ENCODE measurements around the gene TMEM233.

The TMEM233 gene

GRCh38 chr12:119673634-119674033 lies 80.1 kb downstream of the TMEM233 start:
- peaks cover 22% of the 10 kb centered on the region for H4K20me1 ChIP-seq (ENCODE audit: insufficient read depth, low read length)
- no peak overlapping the region for H3K9ac ChIP-seq (ENCODE audit: low read depth, low read length)
- ATAC-seq (ENCODE audit: insufficient read depth, low read depth) (no peak), DNase-seq (no peak)
- H3K36me3 ChIP-seq (ENCODE audit: insufficient read depth, low read length), result peaks cover 87% of the 10 kb centered on the region
- TF ChIP-seq CTCF (IDR thresholded peaks at IDR 0.05; ENCODE audit: borderline replicate concordance, extremely low read depth, low read length, poor library complexity, severe bottlenecking) (no peak), EZH2 (IDR thresholded peaks at IDR 0.05; ENCODE audit: borderline replicate concordance, low read depth, low read length, severe bottlenecking) (no peak)
- H3K79me2 ChIP-seq (ENCODE audit: insufficient read depth, low read length), result peaks cover 41% of the 10 kb centered on the region
- no peak overlapping the region for H3K27ac ChIP-seq (ENCODE audit: low read length)
- no peaks in the 10 kb centered on the region for H3K9me3 ChIP-seq (ENCODE audit: insufficient read depth, low read length, severe bottlenecking)
- H3K4me1 ChIP-seq (ENCODE audit: insufficient read depth, low read length), result peaks cover 23% of the 10 kb centered on the region
- no peak overlapping the region for H3K4me2 ChIP-seq (ENCODE audit: insufficient read depth, low read length)
- H3K27me3 ChIP-seq (ENCODE audit: insufficient read depth, low read length, poor library complexity), result no peaks in the 10 kb centered on the region
- H3K4me3 ChIP-seq (ENCODE audit: low read depth in 1 of 2, low read length in 2 of 2), result no peak overlapping the region
- H2AFZ ChIP-seq (ENCODE audit: low read depth, low read length), result no peak overlapping the region

DNA sequence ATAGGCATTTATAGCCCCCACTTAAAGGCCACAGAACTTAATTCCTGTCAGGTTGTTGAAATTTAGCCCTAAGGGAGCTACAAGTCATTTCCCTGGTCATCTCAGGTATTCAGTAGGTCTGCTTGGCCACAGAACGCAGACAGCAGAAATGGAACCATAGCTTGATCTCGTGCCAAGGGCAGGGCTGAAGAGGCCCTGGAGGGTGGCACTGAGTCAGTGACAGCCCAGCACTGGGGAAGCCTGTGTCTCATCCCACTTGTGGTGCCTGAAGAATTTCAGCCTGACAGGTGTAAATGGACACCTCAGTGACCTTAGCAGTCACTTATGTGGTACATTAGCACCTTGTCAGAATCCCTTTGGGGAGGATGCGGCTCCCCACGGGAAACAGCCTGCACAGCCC lies 81.0 kb downstream of the TMEM233 start:
- peaks cover 95% of the 10 kb centered on the region for H3K36me3 ChIP-seq (ENCODE audit: insufficient read depth, low read length)
- H3K4me1 ChIP-seq (ENCODE audit: insufficient read depth, low read length), result peaks cover 15% of the 10 kb centered on the region

DNA sequence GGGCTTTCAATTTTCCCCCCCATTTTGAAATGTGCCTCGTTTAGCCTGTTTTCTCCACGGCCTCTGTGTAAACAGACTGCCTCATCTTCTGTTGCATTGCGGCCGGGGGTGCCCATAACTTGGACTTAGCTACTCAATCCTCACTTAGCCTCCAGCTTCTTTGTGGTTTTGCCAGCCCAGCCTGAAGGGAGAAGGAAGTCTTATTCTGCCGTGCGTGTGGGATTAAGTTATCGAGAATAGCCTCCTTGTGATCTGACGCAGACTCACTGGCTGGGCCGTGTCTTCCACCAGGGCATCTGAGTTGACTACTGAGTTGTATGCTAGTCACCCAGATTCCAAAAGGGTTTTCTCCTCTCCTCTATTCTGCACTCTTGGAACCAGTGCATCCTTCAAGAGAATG lies 82.4 kb downstream of the TMEM233 start:
- ATAC-seq (ENCODE audit: insufficient read depth, low read depth), result no peak
- no peak overlapping the region for H3K4me2 ChIP-seq (ENCODE audit: insufficient read depth, low read length)
- DNase-seq, result no peak
- peaks cover 94% of the 10 kb centered on the region for H3K36me3 ChIP-seq (ENCODE audit: insufficient read depth, low read length)
- H4K20me1 ChIP-seq (ENCODE audit: insufficient read depth, low read length), result peaks cover 16% of the 10 kb centered on the region
- TF ChIP-seq EZH2 (IDR thresholded peaks at IDR 0.05; ENCODE audit: borderline replicate concordance, low read depth, low read length, severe bottlenecking) (no peak), CTCF (IDR thresholded peaks at IDR 0.05; ENCODE audit: borderline replicate concordance, extremely low read depth, low read length, poor library complexity, severe bottlenecking) (no peak)
- no peak overlapping the region for H2AFZ ChIP-seq (ENCODE audit: low read depth, low read length)
- no peak overlapping the region for H3K27ac ChIP-seq (ENCODE audit: low read length)
- H3K4me1 ChIP-seq (ENCODE audit: insufficient read depth, low read length), result peaks cover under 1% of the 10 kb centered on the region; the same call in 1 of the 2 replicates
- no peak overlapping the region for H3K9ac ChIP-seq (ENCODE audit: low read depth, low read length)
- H3K9me3 ChIP-seq (ENCODE audit: insufficient read depth, low read length, severe bottlenecking), result no peaks in the 10 kb centered on the region
- no peaks in the 10 kb centered on the region for H3K27me3 ChIP-seq (ENCODE audit: insufficient read depth, low read length, poor library complexity)
- H3K4me3 ChIP-seq (ENCODE audit: low read depth in 1 of 2, low read length in 2 of 2), result no peak overlapping the region
- peaks cover 19% of the 10 kb centered on the region for H3K79me2 ChIP-seq (ENCODE audit: insufficient read depth, low read length)

More for the DNA sequence above, 81.0 kb downstream of the TMEM233 start:
- Histone ChIP-seq H4K20me1 (ENCODE audit: insufficient read depth, low read length) (peaks cover 22% of the 10 kb centered on the region), H2AFZ (ENCODE audit: low read depth, low read length) (no peak overlapping the region), H3K27me3 (ENCODE audit: insufficient read depth, low read length, poor library complexity) (no peaks in the 10 kb centered on the region), H3K9me3 (ENCODE audit: insufficient read depth, low read length, severe bottlenecking) (no peaks in the 10 kb centered on the region), H3K27ac (ENCODE audit: low read length) (no peak overlapping the region), H3K9ac (ENCODE audit: low read depth, low read length) (no peak overlapping the region), H3K4me2 (ENCODE audit: insufficient read depth, low read length) (no peak overlapping the region), H3K4me3 (ENCODE audit: low read depth in 1 of 2, low read length in 2 of 2) (no peak overlapping the region), H3K79me2 (ENCODE audit: insufficient read depth, low read length) (peaks cover 33% of the 10 kb centered on the region)
- TF ChIP-seq CTCF (IDR thresholded peaks at IDR 0.05; ENCODE audit: borderline replicate concordance, extremely low read depth, low read length, poor library complexity, severe bottlenecking) (no peak), EZH2 (IDR thresholded peaks at IDR 0.05; ENCODE audit: borderline replicate concordance, low read depth, low read length, severe bottlenecking) (no peak)
- ATAC-seq (ENCODE audit: insufficient read depth, low read depth) (no peak), DNase-seq (no peak)

- no peak overlapping the region for H3K4me3 ChIP-seq (ENCODE audit: low read depth in 1 of 2, low read length in 2 of 2)
- no peak overlapping the region for H3K4me2 ChIP-seq (ENCODE audit: insufficient read depth, low read length)
- DNase-seq (no peak), ATAC-seq (ENCODE audit: insufficient read depth, low read depth) (no peak)
- peaks cover 97% of the 10 kb centered on the region for H3K36me3 ChIP-seq (ENCODE audit: insufficient read depth, low read length)
- no peaks in the 10 kb centered on the region for H3K27me3 ChIP-seq (ENCODE audit: insufficient read depth, low read length, poor library complexity)
- no peak overlapping the region for H3K27ac ChIP-seq (ENCODE audit: low read length)
- no peak overlapping the region for H2AFZ ChIP-seq (ENCODE audit: low read depth, low read length)
- no peaks in the 10 kb centered on the region for H3K9me3 ChIP-seq (ENCODE audit: insufficient read depth, low read length, severe bottlenecking)
- TF ChIP-seq EZH2 (IDR thresholded peaks at IDR 0.05; ENCODE audit: borderline replicate concordance, low read depth, low read length, severe bottlenecking), result no peak
- no peak for TF ChIP-seq CTCF (IDR thresholded peaks at IDR 0.05; ENCODE audit: borderline replicate concordance, extremely low read depth, low read length, poor library complexity, severe bottlenecking)
- H4K20me1 ChIP-seq (ENCODE audit: insufficient read depth, low read length), result peaks cover 16% of the 10 kb centered on the region
- H3K79me2 ChIP-seq (ENCODE audit: insufficient read depth, low read length), result peaks cover 14% of the 10 kb centered on the region; the same call in 1 of the 2 replicates
- no peak overlapping the region for H3K9ac ChIP-seq (ENCODE audit: low read depth, low read length)
- H3K4me1 ChIP-seq (ENCODE audit: insufficient read depth, low read length), result no peaks in the 10 kb centered on the region
These were observed 83.0 kb downstream of the TMEM233 start for GRCh38 chr12:119676573-119676972.

Measured in DND-41 (cell line).